LNCAP (cell line): ENCODE measurements around the gene PIP5K1B.
A peak's percentile ranks its signal among the peaks of the same experiment; 100 is the strongest.

Experiments used
- CTCF ChIP-seq: fragments of 450-650 bp; IDR thresholded peaks from 2 replicates; pipeline ENCODE4 v1.5.1; 2017; ENCODE audit warnings: mild to moderate bottlenecking

The PIP5K1B gene

DNA sequence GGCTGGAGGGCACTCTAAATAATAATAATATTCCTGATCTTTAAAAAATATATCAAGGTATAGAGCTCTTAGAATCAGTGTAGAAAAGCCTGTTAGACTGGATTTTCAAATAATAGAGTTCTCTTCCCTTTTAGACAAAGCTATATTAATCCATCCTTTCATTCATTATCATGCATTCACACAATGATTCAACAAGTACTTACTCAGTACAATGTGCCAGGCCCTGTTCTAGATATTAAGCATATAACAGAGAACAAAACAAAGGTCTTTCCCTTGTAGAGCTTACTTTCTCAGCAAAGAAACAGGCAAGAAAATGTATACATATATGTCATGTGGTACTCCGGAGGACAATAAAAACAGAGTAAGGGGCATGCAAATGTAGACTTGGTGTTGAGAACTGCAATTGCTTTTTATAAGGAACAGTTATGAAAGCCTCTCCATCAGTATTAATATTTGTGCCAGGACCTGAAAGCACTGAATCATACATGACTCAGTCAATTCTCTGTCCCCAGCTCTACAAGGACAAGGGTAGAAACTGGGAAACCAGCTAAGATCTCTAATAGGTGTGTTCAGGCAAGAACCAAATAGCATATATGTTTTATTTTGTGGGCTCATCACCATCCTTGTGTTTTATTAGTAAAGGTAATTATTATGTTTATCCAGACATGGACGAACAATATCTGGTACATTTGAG is 72.2 kb downstream of the PIP5K1B start:
- TF ChIP-seq CTCF, result no peak

GRCh38 chr9:68778635-68779034 is 73.6 kb downstream of the PIP5K1B start:
- TF ChIP-seq CTCF, result no peak

DNA sequence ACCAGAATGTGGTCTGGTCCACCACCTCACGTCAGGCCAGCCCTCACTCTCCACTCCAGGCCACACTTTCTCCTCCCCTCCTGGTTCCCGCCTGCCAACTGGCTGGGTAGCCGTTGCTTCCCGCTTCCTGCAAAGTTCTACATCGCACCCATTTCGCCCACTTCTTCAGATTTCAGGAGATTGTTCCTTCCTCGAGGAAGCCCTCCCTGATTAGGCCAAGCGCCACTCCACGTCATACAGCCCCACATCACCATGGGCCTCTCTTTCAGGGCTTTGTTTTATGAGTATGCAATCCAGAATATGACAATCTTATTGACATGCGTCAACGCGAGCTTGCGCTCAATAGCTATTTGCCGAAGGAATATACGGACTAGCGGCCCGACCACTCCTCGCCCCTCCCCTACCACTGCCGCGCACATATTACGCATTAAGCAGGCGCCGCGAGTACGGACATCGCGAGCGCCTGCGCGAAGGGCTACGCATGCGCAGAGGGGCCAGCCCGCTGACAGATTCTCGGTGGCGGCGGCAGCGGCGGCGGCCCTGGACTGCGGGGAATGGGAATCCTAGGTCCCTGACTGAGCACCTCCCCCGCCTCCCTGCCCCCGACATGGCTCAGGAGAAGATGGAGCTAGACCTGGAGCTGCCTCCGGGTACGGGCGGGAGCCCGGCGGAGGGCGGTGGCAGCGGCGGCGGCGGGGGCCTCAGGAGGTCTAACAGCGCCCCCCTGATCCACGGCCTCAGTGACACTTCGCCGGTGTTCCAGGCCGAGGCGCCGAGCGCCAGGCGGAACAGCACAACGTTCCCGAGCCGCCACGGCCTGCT is 74.7 kb downstream of the PIP5K1B start:
- peak; percentile 54; the same call in 1 of the 2 replicates for TF ChIP-seq CTCF

DNA sequence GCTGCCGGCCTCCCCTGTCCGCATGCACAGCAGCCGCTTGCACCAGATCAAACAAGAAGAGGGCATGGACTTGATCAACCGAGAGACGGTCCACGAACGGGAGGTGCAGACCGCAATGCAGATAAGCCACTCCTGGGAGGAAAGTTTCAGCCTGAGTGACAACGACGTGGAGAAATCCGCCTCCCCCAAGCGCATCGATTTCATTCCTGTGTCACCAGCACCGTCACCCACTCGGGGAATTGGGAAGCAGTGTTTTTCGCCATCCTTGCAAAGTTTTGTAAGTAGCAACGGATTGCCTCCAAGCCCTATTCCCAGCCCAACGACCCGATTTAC is 75.3 kb downstream of the PIP5K1B start:
- no peak for TF ChIP-seq CTCF

DNA sequence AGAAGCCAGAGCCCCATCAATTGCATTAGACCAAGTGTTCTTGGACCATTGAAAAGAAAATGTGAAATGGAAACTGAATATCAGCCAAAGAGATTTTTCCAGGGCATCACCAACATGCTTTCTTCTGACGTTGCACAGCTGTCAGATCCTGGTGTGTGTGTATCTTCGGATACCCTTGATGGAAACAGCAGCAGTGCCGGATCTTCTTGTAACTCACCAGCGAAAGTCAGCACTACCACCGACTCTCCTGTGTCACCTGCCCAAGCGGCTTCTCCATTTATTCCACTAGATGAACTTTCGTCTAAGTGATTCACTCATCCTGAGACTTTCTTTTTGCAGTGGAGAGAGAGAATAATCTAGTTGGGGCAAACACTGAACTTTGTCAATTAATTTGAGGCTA is 75.7 kb downstream of the PIP5K1B start:
- no peak for TF ChIP-seq CTCF

DNA sequence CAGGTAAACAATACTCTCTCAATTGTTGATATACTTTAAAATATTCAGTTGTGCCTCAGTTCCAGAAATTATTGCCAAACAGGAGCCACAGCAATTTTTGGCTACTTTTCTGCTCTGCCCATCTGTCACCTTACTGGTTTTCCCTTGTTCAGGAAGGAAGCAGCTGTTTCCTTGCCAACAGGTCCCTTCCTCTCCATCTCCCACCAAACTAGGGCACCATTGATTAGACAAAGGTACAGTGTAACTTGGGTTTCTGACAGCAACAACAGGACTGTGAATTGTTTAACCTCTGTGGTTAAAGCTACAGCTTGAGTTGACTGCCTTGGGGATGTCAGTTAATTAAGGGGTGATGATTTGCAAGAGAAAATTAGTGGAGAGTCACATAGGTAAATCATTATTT is 76.9 kb downstream of the PIP5K1B start:
- TF ChIP-seq CTCF, result no peak

DNA sequence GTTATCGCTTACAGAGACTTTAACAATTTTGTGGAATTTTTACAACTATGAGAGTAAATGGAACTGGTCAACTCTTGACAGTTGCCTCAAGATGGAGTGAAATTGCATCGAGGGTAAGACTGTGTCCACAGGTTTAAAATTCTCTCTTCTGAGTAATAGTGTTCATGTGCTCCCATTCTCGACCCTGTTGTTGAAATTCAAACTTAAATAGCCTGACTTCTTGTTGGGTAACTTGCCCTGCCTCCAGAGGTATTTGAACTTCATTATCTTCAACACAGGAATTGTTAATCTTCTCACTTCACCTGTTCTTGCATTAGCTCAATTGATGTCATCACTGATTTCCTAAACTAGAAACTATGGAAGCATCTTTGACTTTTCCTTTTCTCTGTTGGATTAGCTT is 77.5 kb downstream of the PIP5K1B start:
- no peak for TF ChIP-seq CTCF
